ENCODE measurements around the gene RBBP8NL.
A peak's percentile ranks its signal among the peaks of the same experiment; 100 is the strongest.
"Not testable (repeated sequence)": the region's sequence is repeated elsewhere in the genome, so short reads cannot be mapped to it uniquely, and the experiment has no call there.

Gene RBBP8NL

DNA sequence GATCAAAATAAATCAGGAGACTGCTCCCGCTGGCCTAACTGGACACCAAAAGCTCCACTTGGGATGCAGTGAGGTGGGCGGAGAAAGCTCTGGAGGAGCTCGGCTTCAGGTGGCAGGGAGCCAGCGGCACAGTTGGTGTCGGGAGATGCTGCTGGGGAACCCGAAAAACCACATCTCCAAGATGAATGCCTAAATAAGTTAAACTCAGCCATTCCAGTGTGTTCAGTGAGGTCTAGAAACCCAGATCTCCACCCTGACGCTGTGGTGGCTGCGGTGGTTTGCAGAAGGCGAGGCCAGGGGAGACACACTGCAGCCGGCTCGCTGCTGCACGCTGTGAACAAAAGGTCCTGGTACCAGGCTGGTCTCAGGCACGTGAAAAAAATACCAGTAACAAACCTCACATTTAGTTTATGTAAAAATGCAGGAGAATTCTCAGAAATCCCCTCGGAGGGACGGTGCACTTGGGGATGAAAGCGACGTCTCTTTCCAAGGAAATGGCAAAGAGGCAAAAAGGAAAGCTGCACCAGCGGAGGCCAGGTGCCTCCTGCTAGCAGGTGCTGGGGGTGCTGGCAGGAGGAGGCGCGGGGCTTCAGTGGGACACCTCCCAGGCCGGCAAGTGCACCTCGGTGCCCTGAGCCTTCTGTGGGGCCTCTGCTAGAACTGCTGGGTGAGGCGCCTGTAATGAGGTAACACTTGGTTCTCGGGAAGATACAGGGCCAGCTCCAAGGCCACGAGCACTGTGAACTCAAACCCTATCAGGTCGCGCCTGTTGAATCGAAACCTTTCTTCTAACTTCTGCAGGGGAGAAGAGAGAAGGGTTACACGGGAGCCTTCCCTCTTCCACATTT, 36.8 kb downstream of the RBBP8NL start:
- DNase-seq: no peak

DNA sequence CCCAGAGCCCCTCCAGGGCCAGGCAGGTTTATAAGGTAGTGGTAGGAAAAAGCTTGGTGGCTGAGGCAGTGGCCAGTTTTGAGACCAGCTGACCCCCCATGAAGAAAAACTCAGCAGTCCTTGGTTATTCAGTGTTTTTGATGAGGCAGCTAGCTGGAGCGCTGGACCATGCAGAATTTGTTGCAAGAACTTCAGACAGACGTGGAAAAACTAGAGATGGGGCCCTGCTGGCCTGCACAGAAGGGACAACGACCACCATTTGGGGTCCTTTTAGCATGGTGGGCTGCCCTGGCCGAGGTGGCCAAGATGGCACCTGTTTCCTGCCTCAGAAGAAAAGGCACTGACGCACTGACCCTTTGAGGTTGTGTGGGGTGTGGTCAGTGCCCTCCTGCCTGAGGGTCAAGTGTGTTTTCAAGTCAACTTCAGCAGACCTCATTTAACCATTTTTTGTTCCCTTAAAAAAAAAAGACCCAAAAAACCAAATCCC, 37.7 kb downstream of the RBBP8NL start:
- DNase-seq: no peak

DNA sequence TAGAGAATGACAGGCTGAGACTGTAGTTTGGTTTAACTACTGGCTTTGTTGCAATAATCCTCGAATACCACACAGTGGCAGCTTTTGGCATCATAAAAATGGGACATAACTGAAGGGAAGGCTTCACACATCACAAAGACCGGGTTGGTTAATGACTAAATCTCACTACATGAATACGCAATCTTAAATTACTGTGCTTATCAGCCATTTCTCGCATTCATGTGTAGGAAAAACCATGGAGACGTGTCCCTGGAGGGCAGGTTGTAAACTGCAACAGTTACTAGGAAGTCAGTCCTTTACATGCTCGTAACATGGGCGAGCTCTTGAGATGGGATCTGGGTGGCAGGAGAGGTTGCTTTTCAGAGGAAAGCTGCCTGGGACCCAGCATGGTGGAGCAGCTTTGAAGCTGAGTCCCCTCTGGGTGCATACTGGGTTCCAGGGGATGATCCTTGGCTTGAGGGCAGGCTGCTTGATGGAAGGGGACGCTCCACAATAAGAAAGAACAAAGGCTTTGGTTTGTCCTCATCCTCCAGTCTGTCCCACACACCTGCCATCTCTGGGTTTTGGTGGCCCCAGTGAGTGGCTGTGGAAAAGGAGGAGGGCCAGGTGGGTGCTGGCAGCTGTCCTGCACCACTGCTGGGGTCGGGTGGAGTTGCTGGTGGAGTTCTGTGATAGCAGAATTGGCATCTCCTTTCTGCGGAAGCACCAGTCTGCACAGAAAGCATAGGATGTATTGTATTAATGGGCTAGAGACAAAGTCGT, 38.3 kb downstream of the RBBP8NL start:
- DNase-seq: no peak

DNA sequence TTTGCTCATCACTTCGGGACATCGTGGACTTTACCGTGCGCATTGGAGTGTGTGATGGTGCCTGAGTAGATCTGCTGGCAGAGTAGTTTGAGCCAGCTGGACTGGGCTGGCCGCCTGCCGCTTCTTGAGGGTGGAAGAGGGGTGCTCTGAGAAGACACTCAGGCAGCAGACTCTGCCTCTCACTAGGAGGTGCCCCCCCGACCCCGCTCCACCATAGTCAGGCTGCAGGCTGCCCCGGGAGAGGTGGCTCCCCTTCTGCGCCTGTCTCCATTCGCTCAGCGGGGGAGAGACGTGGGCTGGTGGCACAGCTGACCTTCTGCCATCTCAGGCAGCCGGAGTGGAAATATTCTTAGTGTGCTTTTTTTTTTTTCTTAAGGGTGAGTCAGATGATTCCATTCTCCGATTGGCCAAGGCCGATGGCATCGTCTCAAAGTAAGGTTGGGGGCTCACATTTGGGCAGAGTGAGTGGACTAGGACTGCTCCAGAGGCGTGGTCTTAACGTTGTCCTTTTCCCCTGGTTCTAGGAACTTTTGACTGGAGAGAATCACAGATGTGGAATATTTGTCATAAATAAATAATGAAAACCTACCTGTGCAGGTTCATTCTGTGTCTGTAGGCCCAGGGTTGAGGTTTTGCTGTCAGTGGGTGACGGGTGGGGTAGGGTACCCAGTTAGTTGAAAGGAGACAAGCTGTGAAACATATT, 39.3 kb downstream of the RBBP8NL start:
- DNase-seq: no peak

DNA sequence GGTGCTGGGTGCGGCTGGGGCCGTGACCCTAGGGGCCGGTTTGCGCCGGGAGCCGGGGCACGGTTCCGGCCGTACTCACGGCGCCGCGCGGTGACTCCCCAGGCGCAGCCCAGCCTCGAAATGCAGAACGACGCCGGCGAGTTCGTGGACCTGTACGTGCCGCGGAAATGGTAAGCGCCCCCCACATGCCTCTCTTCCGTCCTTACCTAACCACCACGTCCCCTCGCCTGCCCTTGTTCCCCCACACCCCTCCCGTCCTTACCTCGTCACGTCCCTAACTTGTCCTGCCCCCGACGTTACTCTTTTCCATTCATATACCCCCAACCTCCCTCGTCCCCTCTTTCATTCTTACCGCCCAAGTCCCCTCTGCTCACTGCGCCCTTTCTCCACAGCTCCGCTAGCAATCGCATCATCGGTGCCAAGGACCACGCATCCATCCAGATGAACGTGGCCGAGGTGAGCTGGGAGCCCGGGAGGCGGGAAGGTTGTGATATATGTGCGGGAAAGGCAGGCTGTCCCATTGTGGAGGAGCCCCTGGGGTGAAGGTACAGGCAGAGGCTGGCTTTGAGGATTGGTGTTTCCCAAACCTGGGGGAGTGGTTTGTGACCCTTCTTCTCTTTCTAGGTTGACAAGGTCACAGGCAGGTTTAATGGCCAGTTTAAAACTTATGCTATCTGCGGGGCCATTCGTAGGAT, 40.0 kb downstream of the RBBP8NL start:
- DNase-seq: no peak

DNA sequence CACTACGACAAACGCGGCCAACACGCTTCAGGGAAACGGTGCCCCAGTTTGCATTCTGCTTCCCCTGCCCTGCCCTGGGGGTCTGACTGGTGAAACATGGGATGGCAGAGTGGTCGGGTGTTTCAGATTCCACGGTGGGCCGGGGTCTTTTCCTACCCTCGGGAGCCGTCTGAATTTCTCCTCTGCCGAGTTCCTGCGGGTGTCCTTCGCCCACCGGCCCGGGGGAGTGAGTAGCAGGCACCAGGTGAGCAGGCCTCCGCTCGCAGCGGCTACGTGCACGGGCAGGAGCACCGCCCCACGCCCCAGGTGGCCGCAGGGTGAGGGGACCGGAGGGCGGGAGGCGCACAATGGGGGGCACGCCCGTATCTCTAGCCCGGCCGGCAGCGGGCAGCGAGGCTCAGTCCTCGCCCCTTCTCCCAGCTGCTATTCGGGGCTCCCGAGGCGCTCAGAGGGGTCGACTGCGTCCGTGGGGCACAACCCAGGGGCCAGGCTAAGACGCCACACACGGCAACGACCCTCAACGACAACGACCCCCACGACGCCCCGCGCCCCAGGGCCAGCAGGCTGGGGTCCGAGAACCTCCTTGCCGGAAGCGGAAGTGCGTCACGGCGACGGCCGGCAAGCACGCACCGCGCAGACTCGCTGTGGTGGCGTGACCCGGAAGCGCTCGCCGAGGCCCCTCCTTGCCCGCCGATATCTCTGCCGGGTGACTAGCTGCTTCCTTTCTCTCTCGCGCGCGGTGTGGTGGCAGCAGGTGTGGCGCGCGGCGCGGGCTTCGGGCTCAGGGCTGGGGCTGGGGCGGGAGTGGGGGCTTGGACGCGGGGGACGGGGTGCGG, 40.7 kb downstream of the RBBP8NL start, which contains the start of gene RPS21:
Gene RPS21 (plus strand): TSS at position 721 of the 836 bp plus-strand sequence. CDS start 236 bp downstream, outside the sequence.
- DNase-seq: peak; percentile 94

DNA sequence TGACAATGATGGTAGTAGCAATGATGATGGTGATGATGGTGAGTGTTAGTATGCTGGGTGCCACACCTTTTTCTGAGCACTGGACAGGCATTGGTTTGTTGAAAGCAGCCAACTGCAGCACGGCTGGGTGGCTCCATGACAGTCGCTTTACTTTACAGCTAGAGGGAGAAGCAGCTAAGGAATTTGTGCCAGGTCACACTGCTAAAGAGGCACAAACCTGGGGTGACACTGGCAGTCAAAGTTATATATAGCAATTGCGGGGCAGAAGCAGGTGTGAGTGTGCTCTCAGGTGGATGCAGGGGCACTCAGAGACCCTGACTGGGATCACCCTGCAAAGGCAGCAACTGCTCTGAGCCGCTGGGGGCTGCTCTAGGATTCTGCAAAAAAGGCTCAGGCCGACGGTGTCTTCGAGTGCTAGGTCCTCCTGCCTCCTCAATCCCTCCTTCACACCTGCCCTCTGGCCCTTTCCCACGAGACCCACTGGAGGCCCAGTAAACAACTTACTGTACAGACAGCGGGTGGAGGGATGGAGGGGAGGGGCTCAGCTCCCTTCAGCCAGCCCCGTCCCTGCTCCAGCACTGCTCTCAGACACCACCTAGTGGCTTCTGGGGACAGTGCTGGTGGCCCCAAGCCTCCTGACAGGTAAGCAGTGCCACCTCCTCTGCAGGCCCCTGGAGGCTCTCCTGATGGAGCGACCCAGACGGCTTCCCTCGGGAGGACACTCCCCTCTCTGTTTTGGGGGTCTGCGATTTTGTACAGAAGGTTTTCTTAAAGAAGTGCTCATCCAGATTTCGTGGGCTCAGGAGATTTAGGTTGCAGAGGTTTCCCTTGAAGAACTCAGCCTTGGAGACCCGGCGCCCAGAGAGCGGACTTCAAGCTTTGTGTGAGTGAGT, 44.8 kb downstream of the RBBP8NL start:
- peak; percentile 82 for DNase-seq

DNA sequence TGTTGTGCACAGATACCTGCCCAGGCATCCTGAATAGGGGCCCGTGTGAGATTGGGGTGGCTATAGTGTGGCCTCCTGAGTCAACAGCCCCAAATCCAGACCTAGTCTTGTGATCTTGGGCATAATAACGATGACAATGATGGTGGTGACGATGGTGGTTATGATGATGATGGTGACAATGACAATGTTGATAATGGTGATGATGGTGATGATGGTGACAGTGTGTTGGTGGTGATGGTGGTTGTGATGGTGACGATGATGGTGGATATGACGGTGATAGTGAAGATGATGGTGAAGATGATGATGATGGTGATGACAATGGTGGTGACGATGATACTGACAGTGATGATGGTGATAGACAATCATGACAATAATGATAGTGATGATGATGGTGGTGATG, 45.5 kb downstream of the RBBP8NL start:
- no peak for DNase-seq

DNA sequence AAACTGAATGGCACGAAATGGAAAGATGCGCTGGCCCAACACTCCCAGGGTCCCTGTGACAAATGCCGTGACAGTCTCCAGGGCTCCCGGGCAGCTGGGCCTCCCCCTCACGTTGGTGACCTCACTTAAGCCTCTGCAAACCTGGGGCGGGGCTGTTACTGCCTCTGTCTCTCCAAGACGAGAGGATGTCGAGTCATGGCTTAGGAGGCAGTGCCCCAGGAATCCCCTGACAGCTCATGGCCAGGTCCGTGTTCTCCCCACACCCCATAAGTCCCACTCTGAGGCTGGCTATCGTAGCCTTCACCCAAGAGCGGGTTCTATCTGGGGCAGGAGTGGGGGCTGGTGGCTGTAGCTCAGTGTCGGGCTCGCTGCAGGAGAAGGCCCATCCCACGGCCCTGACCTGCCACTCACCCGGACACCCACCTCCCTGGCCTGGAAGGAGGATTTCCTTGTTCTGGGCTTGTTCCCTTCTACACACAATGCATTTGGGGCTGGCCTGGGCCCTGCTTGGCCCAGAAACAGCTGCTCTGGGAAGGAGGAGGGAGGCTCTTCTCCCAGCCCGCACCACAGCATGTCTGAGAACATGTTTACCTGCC, 46.0 kb downstream of the RBBP8NL start:
- DNase-seq: no peak

DNA sequence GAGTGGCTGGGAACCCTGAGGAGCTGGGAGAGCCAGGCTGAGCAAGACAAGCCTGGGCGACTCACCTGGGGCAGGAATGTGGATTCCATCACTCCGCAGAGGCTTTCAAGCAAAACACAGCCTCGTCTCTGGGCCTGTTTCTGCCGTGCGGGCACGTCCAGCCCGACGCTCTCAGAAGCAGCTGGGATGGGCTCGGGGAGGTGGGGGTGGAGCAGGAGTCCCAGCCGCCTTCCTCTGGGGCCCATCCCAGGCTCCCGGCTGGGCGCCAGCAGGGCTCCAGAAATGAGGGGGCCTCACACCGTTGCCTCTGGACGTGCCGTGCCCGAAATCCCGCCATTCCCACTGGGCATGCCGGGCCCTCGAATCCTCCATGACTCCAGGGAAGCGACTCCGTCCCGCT, 49.1 kb downstream of the RBBP8NL start:
- no peak for DNase-seq

DNA sequence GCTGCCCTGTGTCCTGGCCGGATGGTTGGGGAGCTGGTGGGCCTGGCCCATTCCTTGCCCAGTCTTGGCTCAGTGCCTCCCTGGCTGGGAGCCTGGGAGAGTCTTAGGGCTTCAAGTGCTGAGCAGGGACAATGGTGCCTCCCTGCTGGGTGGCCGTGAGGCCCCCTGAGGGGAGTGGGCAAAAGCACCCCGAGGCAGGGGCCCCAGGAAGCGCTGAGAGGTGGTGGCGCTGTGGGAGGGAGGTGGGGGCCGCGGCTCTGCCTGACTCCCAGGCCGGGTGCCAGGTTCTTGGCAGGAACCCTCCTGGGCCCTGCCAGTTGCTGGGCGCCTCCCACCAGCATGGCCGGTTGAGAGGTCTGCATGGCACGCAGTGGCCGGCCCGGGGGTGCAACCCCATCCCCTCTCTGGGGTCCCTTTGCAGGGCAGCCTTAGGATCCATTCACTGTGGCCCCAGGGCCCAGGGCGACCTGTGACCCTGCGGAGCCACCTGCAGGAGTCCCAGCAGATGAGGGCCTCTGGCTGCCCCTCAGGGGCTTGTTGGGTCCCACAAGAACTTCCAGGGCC, 49.6 kb downstream of the RBBP8NL start:
- DNase-seq: no peak

DNA sequence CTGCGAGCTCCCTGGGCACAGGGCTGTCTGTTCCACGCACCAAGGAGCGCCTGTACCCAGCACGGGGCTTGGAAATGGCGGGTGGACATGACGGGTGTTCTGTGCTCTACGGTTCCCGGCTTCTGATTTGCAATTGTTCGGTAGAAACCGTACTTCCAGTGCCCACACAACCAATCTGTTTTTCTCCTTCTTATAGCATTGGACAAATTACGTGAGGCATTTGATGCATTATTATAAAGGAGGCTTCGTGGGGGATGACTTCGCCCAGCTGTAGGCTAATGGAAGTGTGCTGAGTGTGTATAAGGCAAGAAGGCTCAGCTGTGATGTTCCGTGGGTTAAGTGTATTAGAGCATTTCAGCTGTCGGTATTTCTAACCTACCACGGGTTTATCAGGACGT, 50.3 kb downstream of the RBBP8NL start:
- no peak for DNase-seq

DNA sequence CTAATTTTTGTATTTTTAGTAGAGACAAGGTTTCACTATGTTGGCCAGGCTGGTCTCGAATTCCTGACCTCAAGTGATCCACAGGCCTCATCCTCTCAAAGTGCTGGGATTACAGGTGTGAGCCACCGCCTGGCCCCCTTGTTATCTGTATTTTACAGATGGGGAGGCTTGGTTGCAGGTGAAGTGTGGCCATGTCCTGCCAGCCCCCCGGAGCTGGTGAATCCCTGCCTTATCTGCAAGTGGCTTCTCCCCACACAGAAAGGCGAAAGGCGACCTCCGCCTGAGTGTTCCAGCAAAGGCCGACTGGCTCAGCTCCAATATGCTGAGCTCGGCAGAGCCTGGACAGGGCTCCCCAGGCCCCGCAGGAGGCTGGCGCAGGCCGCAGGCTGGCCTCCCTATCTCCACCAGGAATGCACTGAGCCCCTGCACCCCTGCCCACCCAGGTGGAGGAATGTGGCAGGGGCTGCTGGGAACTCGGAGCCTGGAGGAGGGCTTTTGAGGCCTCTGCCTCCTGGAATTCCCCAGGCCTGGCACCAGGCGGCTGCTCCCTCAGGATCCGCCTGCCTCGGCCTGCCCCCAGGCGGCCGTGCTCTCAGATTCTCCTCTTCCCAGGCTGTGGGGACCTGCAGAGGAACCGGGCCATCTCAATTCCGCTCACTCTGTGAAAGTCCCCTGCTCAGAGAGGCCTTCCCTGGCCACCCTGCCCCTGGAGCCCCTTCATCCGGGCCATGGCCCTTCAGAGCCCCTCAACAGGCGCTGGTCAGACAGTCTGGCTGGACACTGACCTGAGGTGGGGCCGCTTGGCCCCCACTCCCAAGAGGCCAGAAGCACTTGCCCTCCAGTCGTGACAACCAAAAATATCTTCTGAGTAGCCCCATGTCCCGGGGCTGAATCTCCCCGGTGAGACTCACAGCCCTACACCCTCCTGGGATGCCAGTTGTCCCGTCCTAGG, 51.0 kb downstream of the RBBP8NL start:
- no peak for DNase-seq

DNA sequence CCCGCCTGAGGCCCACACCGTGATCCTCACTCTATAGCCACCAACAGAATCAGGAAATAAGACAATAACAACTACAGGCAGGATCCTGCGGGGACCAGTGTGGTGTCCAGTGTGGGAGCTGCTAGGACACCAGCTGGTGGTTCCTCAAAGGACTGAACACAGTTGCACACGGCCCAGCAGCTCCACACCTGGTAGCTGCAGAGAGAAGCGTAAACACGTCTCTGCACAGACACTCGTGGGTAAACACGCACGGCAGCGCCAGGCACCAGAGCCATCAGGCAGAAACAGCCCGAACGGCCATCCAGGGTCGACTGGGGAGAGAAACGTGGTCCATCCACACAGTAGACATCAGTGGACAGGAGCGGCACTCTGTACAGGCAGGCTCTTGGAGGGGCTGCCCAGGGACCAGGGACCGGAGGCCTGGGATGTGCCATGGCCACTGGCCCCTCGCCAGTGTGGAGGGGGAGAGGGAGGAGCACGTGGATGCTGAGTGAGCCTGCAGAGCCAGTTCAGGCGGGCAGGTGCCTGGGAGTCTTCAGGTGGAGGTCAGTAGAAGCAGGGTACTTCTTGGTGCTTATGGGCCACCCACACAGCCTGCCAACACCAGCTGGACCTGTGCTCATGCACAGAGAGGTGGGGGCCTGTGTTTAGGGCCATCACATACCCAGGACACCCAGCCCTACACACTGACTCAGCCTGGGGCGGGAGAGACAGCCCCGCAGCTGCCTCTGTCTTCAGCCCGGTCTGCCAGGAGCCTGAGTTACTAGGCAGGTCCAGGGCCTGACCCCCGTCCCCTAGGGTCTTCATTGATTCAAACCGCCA, 52.8 kb downstream of the RBBP8NL start:
- DNase-seq: no peak

DNA sequence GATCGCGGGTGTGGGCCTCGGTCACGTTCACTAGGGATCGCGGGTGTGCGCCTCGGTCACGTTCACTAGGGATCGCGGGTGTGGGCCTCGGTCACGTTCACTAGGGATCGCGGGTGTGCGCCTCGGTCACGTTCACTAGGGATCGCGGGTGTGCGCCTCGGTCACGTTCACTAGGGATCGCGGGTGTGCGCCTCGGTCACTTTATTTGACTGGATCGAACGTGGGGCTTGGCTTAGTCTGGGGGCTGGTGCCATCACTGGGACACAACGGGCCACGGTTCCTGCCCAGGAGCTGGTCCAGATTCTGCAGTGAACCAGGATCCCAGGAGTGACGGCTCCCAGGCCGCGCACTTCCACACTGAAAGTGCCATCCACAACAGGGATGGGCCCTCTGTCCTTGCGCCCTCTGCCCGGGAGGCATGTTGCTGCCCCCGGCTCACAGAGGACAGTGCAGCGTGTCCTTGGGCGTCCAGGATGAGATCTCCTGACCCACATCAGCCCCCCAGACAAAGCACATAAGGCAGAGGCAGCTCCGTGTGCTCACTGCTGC, 53.6 kb downstream of the RBBP8NL start:
- DNase-seq: not testable (repeated sequence)

DNA sequence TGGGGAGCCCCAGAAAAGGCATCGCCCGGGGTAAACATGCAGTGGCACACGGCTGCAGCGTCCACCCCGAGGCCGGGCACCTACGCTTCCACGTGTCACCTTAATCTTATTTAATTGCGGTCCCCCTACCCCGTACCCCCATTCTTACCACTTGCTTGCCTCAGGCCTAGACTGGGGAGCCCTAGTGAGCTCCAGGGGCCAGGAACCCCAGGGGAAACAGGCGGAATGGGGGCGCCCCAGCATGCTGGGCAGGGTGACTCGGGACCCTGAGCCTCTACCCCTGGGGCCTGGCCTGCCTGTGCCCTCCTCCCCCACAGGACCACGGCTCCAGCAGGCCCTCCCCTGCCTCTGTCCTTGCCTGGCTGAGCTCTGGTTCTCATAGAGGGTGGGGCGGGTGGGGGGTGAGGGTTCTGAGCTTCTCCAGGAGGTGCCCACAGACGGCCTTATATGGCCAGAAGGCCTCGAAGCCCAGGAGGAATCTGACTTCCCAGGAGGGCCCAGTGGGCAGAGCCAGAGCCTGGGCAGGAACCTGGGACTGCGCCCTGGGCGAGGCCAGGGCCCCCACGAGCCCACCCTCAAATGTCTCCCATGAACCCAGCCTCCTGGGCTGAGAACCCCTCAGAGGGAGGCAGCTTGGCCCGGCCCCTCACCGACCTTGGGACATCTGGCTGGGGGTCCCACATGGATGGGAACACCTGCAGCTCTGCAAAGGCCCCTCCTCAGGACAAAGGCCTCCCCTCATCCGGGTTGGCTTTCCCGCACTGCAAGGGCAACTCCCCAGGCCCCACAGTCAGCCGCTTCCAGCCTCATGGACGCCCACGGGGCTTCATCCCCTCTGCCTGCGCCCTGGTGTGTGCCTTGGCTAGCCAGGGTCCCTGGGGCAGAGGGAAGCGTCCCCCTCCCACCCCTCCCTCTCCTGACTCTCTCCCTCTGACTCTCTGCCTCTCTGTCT, 55.0 kb downstream of the RBBP8NL start:
- no peak for DNase-seq
